Testis (tissue), 2 donors: ENCODE results near the gene PJA2.

Experiments used
- CTCF ChIP-seq, 3 experiments: fragments of 450-650 bp in 2 of 3; fragments of 200-600 bp in 1 of 3; sonication (generic) in 1 of 3; IDR thresholded peaks; one replicate each; pipeline ENCODE4 v1.5.1; 2016 to 2019; ENCODE audit warnings: antibody characterized with exemption in 3 of 3, mild to moderate bottlenecking in 2 of 3, moderate library complexity in 1 of 3
- POLR2A ChIP-seq: fragments of 450-650 bp; IDR thresholded peaks from one replicate; pipeline ENCODE4 v1.6.1; 2017; ENCODE audit warnings: antibody characterized with exemption, mild to moderate bottlenecking, moderate library complexity

- TF ChIP-seq POLR2A (no peak), CTCF (IDR thresholded peaks at IDR 0.05) (no peak)
Observed at GRCh38 chr5:109411627-109412026, 1.9 kb upstream of the PJA2 start.
